Activated naive CD4-positive, alpha-beta T cell treated with anti-CD3 and anti-CD28 coated beads, Interleukin-2, amount 50 U/mL, for 24 hours (primary cell): Measurements from ENCODE around the gene TMEM168.
"Not testable (repeated sequence)": the region's sequence is repeated elsewhere in the genome, so short reads cannot be mapped to it uniquely, and the experiment has no call there.

Experiments used
- H3K27ac Mint-ChIP-seq: one replicate; pipeline ENCODE4 v1.8.0; 2021; ENCODE audit warnings: mild to moderate bottlenecking, mixed read lengths
- H3K27me3 Mint-ChIP-seq: one replicate; pipeline ENCODE4 v1.8.0; 2021; ENCODE audit warnings: mixed read lengths
- H3K36me3 Mint-ChIP-seq: one replicate; pipeline ENCODE4 v1.8.0; 2021; ENCODE audit warnings: mixed read lengths
- H3K4me1 Mint-ChIP-seq: one replicate; pipeline ENCODE4 v1.8.0; 2021; ENCODE audit warnings: mixed read lengths
- H3K4me3 Mint-ChIP-seq: one replicate; pipeline ENCODE4 v1.8.0; 2021; ENCODE audit warnings: mild to moderate bottlenecking, mixed read lengths
- H3K9me3 Mint-ChIP-seq: one replicate; pipeline ENCODE4 v1.8.0; 2021; ENCODE audit warnings: mixed read lengths

Gene TMEM168, protein sequence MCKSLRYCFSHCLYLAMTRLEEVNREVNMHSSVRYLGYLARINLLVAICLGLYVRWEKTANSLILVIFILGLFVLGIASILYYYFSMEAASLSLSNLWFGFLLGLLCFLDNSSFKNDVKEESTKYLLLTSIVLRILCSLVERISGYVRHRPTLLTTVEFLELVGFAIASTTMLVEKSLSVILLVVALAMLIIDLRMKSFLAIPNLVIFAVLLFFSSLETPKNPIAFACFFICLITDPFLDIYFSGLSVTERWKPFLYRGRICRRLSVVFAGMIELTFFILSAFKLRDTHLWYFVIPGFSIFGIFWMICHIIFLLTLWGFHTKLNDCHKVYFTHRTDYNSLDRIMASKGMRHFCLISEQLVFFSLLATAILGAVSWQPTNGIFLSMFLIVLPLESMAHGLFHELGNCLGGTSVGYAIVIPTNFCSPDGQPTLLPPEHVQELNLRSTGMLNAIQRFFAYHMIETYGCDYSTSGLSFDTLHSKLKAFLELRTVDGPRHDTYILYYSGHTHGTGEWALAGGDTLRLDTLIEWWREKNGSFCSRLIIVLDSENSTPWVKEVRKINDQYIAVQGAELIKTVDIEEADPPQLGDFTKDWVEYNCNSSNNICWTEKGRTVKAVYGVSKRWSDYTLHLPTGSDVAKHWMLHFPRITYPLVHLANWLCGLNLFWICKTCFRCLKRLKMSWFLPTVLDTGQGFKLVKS

DNA sequence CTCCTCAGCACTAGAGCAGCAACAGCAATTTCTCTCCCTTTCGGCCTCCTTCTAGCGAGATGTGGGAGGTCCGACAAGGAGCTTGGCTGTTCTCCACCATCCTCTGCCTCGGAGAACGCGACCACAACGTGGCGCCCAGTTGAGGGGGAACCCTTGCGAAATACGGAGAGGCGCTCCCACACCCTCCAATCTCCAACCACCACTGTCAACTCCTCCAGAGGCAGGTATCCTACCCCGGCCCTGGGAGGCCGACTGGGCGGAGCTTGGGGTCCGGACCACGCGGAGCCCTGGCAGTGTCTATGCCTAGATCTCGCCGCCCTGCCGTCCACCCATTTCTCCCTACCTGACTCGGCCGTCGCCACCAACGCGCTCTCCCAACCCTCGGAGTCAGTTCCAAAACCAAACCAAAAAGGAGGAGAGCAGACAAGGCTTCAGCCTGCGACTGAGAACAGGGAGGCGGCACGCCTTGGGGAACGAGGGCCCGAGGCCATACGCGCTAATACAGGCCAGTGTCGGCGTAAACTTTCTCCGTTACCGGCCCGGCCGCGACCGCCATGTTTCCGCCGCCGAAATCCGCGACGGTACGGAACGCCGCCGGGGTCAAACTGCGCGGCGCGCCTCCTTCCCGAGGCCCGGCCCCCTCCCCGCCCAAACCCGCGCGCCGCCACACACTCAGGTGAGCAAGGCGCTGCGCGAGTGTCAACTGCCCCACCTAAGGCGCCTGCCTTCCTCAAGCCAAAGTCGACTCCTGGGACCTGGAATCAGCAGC, at the start of gene TMEM168:
Gene TMEM168, minus strand, starts transcription at position 577 of the 769 bp plus-strand sequence. CDS start 5,568 bp downstream, outside the sequence.
- H3K27me3 Mint-ChIP-seq: no peaks in the 10 kb centered on the region
- H3K4me1 Mint-ChIP-seq: peaks cover 44% of the 10 kb centered on the region
- peaks cover 6% of the 10 kb centered on the region for H3K36me3 Mint-ChIP-seq
- H3K27ac Mint-ChIP-seq: peak within 1 kb of the TSS; percentile 94
- peak within 1 kb of the TSS; percentile 100 for H3K4me3 Mint-ChIP-seq
- no peaks in the 10 kb centered on the region for H3K9me3 Mint-ChIP-seq

DNA sequence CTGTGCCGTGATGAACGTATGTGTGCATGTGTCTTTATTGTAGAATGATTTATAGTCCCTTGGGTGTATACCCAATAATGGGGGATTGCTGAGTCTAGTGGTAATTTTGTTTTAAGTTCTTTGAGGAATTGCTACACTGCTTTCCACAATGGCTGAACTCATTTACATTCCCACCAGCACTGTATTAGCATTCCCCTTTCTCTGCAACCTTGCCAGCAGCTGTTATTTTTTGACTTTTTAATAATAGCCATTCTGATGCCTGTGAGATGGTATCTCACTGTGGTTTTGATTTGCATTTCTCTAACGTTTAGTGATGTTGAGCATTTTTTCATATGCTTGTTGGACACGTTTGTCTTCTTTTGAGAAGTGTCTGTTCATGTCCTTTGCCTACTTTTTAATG, 45.7 kb upstream of the TMEM168 start:
- H3K4me1 Mint-ChIP-seq, H3K9me3 Mint-ChIP-seq, H3K27me3 Mint-ChIP-seq, H3K27ac Mint-ChIP-seq, H3K4me3 Mint-ChIP-seq: not testable (repeated sequence)
- peaks cover 43% of the 10 kb centered on the region for H3K36me3 Mint-ChIP-seq

DNA sequence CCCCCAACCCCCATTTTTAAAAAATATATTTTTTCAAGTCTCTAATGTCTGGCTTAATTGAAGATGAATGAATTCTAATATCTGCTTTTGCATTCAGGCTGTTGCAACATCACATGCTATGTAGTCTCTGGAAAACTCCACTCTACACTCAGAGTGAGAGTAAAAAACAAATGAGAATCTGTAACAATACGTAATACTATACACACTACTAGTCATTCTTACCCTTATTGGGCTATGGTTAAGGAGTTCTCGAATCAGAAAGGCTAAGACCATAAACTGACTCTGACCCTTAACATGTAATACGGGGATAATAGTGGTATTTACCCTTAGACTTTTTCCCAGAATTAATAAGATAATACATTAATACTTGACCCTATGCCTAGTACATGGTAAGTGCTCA, 42.9 kb upstream of the TMEM168 start:
- peaks cover 10% of the 10 kb centered on the region for H3K9me3 Mint-ChIP-seq

DNA sequence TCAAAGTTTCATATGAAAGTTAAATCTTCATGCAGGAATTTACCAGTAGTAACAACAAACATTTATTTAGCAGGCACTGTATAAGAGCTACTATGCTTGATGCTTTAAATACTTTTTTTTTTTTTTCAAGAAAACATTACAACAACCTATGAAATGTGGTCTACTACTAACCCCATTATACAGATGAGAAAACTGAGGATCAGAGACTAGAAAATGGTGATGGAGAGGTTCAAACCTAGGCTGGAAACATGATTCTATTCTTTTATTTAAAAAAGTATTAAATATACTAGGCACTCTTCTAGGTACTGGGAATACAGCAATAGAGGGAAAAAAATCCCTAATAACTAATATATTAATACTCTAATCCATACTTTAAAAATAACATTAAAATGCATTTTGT, 40.6 kb upstream of the TMEM168 start:
- no peaks in the 10 kb centered on the region for H3K4me1 Mint-ChIP-seq
- H3K4me3 Mint-ChIP-seq: no peak overlapping the region
- peaks cover 55% of the 10 kb centered on the region for H3K36me3 Mint-ChIP-seq
- H3K9me3 Mint-ChIP-seq: peaks cover 10% of the 10 kb centered on the region
- no peak overlapping the region for H3K27ac Mint-ChIP-seq
- H3K27me3 Mint-ChIP-seq: no peaks in the 10 kb centered on the region

More for the DNA sequence above, 42.9 kb upstream of the TMEM168 start:
- H3K27ac Mint-ChIP-seq: no peak overlapping the region
- no peaks in the 10 kb centered on the region for H3K27me3 Mint-ChIP-seq
- no peaks in the 10 kb centered on the region for H3K4me1 Mint-ChIP-seq
- H3K36me3 Mint-ChIP-seq: peaks cover 61% of the 10 kb centered on the region
- no peak overlapping the region for H3K4me3 Mint-ChIP-seq

DNA sequence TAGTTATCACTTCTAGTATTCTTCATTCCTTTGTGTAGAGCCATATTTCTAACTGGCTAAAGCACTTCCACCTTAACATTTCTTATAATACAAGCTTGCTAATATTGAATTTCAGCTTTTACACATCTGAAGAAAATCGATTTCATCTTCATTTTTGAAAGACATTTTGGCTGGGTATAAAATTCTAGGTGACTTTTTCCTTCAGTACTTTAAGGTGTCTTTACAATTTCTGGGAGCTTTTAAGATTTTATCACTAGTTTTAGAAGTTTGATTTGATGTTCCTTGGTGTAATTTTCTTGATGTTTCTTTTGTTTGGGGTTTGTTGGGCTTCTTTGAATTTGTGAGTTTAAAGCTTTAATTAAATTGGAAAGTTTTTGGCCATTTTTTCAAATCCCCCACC, 38.5 kb upstream of the TMEM168 start:
- Mint-ChIP-seq H3K4me3 (no peak overlapping the region), H3K27me3 (no peaks in the 10 kb centered on the region), H3K4me1 (no peaks in the 10 kb centered on the region), H3K9me3 (peaks cover 10% of the 10 kb centered on the region), H3K27ac (no peak overlapping the region), H3K36me3 (peaks cover 50% of the 10 kb centered on the region)

DNA sequence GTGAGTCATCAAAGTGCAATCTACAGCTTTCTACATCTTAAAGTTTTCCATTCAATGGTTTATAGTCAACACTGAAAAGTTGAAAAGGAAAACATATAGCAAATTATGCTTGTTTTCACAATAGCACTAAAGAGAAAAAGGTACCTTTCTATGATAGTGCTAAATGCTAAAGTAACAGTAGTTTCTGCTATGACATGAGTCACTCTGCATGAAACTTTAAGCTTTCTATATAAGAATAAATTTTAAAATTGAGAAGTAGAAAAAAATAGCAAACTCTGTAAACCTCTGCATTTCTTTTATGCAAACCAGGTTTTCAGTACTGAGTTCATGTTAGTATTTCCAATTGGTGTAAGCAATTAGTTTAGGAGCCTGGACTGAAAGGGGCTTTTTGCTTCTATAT, 31.2 kb upstream of the TMEM168 start:
- Mint-ChIP-seq H3K36me3 (peaks cover 23% of the 10 kb centered on the region), H3K4me1 (no peaks in the 10 kb centered on the region), H3K27ac (no peak overlapping the region), H3K27me3 (no peaks in the 10 kb centered on the region), H3K9me3 (peaks cover 6% of the 10 kb centered on the region), H3K4me3 (no peak overlapping the region)

DNA sequence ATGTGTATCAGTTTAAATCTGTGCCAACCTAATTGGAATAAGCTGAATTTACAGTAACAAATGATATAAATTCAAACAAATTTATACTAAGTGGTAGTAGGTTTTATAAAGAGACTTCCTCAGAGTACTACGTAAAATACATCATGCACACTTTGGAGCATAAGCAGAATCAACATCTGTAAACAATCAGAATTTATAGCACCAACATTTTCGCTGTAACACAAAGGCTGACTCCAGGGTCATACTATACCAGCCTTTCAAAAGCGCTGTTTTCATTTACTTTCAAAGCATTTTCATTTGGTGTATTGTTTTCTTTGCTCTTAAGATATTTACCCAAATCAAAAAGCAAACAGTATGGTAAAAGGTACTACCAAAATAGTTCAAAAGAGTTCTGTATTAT, 29.3 kb upstream of the TMEM168 start:
- Mint-ChIP-seq H3K4me3 (no peak overlapping the region), H3K4me1 (no peaks in the 10 kb centered on the region)

DNA sequence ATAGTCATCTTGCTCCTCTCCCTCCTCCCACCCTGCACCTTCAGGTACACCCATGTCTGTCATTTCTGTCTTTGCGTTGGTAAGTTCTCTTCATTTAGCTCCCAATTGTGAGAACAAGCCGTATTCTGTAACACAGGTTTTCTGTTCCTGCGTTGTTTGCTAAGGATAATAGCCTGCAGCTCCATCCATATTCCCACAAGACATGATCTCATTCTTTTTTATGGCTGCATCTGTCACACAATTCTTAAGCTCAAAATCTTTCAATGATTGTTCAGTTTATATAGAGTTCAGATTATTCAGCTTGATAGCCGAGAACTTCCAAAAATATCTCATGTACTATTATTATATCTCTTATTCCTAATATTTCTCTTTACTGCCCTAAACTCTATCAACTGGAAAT, 16.0 kb upstream of the TMEM168 start:
- H3K4me1 Mint-ChIP-seq: no peaks in the 10 kb centered on the region
- H3K27me3 Mint-ChIP-seq: peaks cover 5% of the 10 kb centered on the region
- H3K9me3 Mint-ChIP-seq: peaks cover under 1% of the 10 kb centered on the region
- no peaks in the 10 kb centered on the region for H3K36me3 Mint-ChIP-seq
- H3K4me3 Mint-ChIP-seq: no peak overlapping the region
- H3K27ac Mint-ChIP-seq: no peak overlapping the region

More for the DNA sequence above, 29.3 kb upstream of the TMEM168 start:
- Mint-ChIP-seq H3K36me3 (peaks cover 19% of the 10 kb centered on the region), H3K9me3 (peaks cover 10% of the 10 kb centered on the region), H3K27me3 (no peaks in the 10 kb centered on the region), H3K27ac (no peak overlapping the region)

DNA sequence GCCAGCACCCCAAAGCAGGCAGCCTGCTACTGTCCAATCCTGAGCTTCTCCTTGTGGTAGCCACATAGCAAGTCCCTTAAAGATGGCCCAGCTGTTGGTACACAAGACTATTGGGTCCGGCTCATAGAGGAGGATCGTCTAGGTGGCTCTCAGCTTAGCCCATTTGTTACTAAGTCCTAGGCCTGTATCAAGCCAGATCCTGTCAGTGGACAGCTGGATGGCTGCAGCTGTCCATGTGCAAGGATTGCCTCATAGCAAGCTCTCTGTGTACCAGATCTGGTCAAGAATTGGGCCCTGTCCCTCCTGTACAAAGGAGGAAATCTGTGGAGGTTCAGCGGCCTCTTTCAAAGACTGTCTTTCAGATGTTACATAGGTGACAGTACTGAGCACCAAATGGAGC, 12.2 kb upstream of the TMEM168 start:
- H3K9me3 Mint-ChIP-seq: no peaks in the 10 kb centered on the region
- H3K36me3 Mint-ChIP-seq: no peaks in the 10 kb centered on the region
- H3K27ac Mint-ChIP-seq: no peak overlapping the region
- peaks cover under 1% of the 10 kb centered on the region for H3K27me3 Mint-ChIP-seq
- no peaks in the 10 kb centered on the region for H3K4me1 Mint-ChIP-seq
- no peak overlapping the region for H3K4me3 Mint-ChIP-seq

DNA sequence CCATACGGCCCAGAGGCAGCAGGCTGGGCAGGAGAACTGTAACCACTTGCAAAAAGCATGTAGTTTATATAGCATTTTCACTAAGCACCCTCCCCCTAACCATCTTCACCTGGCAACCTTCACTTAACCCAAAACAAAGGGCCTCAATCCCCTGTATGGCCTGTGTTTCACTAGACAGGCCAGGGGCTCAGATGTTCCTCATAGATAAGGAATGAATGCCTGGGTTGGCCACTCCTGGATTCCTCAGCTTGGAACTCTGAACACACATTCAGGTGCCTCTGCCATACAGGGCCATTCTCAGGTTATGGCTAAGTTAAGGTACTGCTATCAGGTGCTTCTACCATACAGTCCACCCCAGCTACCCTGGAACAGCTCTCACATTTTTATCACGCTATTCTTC, 10.3 kb upstream of the TMEM168 start:
- H3K27me3 Mint-ChIP-seq: no peaks in the 10 kb centered on the region
- no peaks in the 10 kb centered on the region for H3K9me3 Mint-ChIP-seq
- no peaks in the 10 kb centered on the region for H3K36me3 Mint-ChIP-seq
- H3K4me3 Mint-ChIP-seq: no peak overlapping the region
- no peak overlapping the region for H3K27ac Mint-ChIP-seq
- no peaks in the 10 kb centered on the region for H3K4me1 Mint-ChIP-seq

DNA sequence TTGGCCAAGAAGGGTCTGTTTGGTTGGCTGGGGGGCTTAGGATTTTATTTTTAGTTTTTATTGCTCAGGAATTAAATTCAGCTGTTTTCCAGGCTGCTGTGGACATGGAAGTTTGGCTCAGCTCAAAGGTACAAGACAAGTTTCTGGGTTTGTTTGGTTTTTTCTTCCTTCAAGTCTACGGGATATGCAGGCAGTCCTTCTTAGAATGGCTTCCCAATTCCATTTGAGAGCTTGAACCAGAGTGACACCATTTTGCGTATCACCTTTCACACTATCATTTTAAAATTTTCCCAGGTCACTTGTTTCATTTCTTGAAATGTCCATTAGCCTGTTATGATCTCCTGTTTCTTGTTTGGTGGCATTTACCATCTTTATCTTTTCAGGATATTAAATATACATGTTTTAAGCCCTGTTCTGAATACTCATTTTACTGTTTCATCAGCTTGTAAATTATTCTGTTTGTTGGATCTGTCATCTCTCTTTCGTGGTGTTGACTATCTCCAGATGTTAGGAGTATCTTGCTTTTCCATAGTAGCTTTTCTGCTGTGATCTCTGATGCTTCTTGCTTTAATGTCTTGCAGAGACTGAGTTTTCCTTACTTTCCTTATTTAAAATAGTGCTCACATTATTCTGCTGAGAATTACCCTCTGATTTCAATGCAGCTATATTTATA, 9.4 kb upstream of the TMEM168 start:
- no peaks in the 10 kb centered on the region for H3K4me1 Mint-ChIP-seq
- H3K27ac Mint-ChIP-seq: no peak overlapping the region
- no peaks in the 10 kb centered on the region for H3K36me3 Mint-ChIP-seq
- no peaks in the 10 kb centered on the region for H3K27me3 Mint-ChIP-seq
- H3K9me3 Mint-ChIP-seq: no peaks in the 10 kb centered on the region
- H3K4me3 Mint-ChIP-seq: no peak overlapping the region

DNA sequence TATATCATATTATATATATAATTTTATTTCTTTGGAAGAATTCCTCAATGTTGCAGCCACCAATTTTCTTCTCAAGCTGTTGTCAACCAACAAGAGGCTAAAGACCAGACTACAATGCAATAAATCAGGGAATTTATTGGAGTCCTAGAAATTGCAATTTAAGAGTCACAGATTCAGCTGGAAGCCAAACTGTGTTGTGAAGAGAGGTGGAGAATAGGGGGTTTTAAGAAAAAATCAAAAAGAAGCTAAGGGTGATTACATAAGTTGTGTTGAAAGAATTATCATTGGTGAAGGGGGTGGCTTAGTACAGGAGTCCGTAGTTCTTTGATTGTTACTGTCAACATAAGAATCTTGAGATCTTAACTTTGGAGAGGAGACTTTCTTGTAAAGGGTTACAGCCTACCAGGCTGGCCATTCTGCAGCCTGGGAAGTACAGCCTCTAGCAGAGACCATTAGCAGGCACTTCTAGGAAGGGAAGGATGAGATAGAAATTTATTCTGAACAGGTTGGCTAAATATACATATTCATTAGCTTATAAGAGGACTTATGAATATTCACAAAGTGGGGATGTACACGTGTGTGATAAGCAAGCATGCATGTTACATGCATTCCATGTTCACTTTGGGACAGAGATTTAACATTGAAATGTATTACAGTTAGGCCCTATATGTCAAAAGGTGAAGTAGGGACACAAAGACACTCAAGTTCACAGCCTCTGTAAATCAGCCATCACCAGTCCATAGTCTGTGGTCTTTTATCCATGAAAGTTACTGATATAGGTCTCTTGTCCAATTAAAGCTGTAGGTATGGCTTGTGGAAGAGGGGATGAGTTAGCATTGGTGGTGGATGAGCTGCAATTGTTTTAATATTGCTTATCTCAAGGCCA, 8.3 kb upstream of the TMEM168 start:
- H3K27ac Mint-ChIP-seq: no peak overlapping the region
- no peak overlapping the region for H3K4me3 Mint-ChIP-seq
- no peaks in the 10 kb centered on the region for H3K9me3 Mint-ChIP-seq
- no peaks in the 10 kb centered on the region for H3K36me3 Mint-ChIP-seq
- no peaks in the 10 kb centered on the region for H3K27me3 Mint-ChIP-seq
- no peaks in the 10 kb centered on the region for H3K4me1 Mint-ChIP-seq

DNA sequence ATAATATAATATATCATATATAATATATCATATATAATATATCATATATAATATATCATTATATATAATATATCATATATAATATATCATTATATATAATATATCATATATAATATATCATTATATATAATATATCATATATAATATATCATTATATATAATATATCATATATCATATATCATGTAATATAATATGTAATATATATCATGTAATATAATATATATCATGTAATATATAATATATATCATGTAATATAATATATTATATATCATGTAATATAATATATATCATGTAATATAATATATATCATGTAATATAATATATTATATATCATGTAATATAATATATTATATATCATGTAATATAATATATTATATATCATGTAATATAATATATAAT, 6.4 kb upstream of the TMEM168 start:
- H3K27me3 Mint-ChIP-seq, H3K27ac Mint-ChIP-seq: not testable (repeated sequence)

DNA sequence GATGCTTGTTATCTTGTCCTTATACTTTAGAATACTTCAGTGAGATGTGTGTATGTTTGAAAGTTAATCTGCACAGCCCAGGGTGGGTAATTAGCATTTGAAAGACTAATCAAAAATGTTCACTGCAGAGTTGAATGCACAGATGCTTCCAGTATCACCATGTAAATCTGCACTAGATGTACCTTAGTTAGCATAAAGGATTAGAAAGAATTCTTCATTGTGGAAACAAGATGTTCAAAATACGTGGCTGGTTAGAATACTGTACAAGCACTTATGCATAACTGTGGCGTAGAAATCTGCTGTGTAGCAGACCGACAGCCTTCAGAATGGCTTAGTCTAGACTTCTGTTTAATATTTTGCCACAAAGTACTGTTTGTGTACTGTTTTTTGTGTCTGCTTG, 2.2 kb upstream of the TMEM168 start:
- Mint-ChIP-seq H3K27me3 (no peaks in the 10 kb centered on the region), H3K4me1 (peaks cover 26% of the 10 kb centered on the region), H3K36me3 (peaks cover 4% of the 10 kb centered on the region), H3K4me3 (no peak overlapping the region), H3K9me3 (no peaks in the 10 kb centered on the region), H3K27ac (no peak overlapping the region)

More for the DNA sequence above, 6.4 kb upstream of the TMEM168 start:
- H3K36me3 Mint-ChIP-seq, H3K4me1 Mint-ChIP-seq, H3K9me3 Mint-ChIP-seq, H3K4me3 Mint-ChIP-seq: not testable (repeated sequence)
